VCaP (cell line): Measurements from ENCODE around the gene GPR137.

ENCODE experiments used
- H3K27ac ChIP-seq: fragments of 450-650 bp; 2 replicates; pipeline ENCODE4 v1.5.1; 2017
- TF ChIP-seq, protein P1 (sequence below): fragments of 450-650 bp; conservative IDR thresholded peaks from 2 replicates; pipeline ENCODE4 v1.5.1; 2017; ENCODE audit warnings: mild to moderate bottlenecking, moderate library complexity

Gene GPR137

DNA sequence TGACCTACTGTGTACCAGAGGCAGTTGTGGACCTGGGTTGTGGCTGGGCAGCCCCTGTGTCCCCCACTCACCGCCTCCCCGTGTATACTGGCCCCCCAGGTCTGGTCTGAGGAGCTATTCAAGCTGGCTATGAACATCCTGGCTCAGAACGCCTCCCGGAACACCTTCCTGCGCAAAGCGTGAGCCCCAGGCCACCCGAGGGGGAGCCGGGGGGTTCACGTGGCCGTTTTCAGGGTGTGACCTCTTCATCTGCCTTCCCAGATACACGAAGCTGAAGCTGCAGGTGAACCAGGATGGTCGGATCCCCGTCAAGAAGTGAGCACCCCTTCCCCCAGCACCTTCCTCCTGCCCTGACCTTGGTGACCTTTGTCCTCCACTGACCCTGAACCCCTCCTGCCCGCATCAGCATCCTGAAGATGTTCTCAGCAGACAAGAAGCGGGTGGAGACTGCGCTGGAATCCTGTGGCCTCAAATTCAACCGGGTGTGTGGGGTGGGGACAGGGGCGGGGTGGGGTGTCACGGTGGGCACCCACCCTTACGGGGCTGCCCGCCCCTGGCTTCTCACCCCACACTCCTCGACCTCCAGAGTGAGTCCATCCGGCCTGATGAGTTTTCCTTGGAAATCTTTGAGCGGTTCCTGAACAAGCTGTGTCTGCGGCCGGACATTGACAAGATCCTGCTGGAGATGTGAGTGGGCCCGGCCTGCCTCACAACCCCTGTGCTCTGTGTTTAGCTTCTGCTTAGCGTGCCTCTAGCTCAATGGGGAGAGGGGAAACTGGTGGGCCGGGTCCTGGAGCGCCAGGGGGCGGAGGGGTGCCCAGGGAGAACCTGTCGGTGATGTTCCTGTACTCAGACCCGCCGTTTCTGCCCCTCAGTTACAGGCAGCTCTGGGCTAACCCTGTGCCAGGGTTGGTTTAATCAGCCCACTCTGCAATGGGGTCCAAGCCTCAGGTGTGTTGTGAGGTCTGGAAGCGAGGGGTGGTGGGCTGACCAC, 30.2 kb upstream of the GPR137 start:
- TF ChIP-seq, protein P1, sequence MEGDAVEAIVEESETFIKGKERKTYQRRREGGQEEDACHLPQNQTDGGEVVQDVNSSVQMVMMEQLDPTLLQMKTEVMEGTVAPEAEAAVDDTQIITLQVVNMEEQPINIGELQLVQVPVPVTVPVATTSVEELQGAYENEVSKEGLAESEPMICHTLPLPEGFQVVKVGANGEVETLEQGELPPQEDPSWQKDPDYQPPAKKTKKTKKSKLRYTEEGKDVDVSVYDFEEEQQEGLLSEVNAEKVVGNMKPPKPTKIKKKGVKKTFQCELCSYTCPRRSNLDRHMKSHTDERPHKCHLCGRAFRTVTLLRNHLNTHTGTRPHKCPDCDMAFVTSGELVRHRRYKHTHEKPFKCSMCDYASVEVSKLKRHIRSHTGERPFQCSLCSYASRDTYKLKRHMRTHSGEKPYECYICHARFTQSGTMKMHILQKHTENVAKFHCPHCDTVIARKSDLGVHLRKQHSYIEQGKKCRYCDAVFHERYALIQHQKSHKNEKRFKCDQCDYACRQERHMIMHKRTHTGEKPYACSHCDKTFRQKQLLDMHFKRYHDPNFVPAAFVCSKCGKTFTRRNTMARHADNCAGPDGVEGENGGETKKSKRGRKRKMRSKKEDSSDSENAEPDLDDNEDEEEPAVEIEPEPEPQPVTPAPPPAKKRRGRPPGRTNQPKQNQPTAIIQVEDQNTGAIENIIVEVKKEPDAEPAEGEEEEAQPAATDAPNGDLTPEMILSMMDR: no peak
- no peak overlapping the region for H3K27ac ChIP-seq

DNA sequence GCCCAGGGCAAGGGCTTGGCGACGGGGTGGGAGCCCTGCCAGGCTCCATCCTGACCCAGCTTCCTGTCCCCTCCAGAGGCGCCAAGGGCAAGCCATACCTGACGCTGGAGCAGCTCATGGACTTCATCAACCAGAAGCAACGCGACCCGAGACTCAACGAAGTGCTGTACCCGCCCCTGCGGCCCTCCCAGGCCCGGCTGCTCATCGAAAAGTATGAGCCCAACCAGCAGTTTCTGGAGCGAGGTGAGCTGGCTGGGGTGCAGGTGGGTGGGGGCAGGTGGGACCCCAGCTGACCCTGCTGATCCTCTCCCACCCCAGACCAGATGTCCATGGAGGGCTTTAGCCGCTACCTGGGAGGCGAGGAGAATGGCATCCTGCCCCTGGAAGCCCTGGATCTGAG, 29.3 kb upstream of the GPR137 start:
- no peak overlapping the region for H3K27ac ChIP-seq
- TF ChIP-seq, protein P1: no peak

DNA sequence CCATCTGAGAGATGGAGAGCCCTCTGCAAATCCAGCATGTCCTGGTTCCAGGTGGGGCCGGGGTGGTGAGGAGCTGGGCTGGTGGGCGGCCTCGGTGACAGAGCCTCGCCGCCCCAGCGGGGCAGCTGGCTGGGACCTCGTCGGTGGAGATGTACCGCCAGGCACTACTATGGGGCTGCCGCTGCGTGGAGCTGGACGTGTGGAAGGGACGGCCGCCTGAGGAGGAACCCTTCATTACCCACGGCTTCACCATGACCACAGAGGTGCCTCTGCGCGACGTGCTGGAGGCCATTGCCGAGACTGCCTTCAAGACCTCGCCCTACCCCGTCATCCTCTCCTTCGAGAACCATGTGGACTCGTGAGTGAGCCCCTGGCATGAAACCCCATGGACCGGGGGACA, 27.3 kb upstream of the GPR137 start:
- no peak overlapping the region for H3K27ac ChIP-seq
- TF ChIP-seq, protein P1: no peak

DNA sequence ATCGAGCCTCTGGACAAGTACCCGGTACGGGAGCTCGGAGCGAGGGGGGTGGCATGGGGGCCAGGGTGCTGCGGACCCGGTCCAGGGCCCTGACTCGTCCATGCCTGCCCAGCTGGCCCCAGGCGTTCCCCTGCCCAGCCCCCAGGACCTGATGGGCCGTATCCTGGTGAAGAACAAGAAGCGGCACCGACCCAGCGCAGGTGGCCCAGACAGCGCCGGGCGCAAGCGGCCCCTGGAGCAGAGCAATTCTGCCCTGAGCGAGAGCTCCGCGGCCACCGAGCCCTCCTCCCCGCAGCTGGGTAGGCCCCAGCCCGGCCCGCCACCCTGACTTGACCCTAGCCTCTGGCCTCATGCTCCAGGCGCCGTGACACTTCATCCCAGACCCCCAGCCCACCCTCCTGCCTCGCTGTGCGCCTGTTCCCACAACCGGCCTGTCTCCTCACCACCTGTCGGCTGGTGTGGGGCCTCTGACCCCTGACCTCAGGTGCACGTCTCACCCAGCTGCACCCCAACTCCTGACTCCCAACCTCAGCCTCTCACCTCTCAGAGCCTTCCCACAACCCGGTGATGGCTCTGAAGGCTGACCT, 26.6 kb upstream of the GPR137 start:
- no peak overlapping the region for H3K27ac ChIP-seq
- TF ChIP-seq, protein P1: no peak; the same call in 1 of the 2 replicates

DNA sequence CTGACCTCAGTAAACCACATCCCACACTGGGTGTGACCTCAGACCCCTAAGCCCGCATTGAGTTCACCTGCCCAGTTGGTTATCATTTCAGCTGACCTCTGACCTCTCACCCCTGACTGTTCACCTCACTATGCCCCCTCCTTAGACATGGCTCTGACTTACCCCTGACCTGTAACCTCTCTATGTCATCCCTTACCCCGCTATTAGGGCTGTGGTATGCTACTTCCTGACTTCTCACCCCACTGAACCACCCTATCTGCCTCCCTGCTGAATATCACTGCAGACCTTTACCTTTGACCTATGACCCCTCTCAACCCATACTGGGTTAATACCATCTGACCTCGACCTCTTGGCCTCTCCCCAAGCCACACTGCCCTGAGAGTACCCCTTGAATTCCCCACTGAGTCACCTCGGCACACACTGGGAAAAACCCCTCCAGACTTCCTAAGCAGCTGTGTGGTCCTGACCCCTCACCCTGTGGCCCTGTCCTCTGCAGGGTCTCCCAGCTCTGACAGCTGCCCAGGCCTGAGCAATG, 26.0 kb upstream of the GPR137 start:
- no peak overlapping the region for H3K27ac ChIP-seq

DNA sequence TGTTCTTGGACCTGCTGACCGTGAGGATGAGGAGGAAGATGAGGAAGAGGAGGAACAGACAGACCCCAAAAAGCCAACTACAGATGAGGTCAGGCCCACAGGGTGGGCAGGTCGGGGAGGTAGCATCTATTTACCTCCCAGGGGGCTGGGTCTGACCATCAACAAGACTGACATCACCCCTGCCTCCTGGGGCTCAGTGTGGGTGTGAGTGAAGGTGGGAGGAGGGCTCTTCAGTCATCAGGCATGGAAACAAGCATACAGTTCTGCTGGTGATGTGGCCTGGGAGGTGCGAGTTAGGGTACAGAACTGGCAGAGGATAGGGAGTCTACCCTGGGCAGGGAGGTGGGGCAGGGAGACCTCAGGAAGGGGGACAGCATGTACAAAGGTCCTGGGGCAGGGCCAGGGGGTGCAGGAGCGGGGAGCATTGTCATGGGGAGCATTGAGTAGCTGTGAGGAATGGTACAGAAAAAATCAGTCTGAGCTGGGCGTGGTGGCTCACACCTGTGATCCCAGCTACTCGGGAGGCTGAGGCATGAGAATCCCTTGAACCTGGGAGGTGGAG, 25.4 kb upstream of the GPR137 start:
- TF ChIP-seq, protein P1: no peak
- H3K27ac ChIP-seq: no peak overlapping the region

More for the DNA sequence above, 26.0 kb upstream of the GPR137 start:
- TF ChIP-seq, protein P1: no peak

DNA sequence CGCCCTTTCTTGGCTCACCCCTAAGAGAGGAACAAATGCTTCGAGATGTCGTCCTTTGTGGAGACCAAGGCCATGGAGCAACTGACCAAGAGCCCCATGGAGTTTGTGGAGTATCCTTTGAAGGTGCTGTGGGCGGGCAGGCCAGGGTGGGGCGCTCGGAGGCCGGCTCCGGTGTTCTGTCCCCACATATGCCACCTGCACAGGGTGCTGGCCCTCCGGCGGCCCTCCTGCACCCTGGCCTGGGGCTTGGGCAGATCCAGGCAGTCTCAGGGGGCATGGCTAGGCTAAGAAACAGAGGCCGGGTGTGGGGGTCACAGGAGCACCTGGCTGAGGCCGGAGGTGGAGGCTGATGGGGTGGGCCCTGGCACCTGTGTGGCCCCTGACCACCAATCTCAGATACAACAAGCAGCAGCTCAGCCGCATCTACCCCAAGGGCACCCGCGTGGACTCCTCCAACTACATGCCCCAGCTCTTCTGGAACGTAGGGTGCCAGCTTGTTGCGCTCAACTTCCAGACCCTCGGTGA, 24.0 kb upstream of the GPR137 start:
- TF ChIP-seq, protein P1: no peak
- no peak overlapping the region for H3K27ac ChIP-seq
